COR-L47 (cell line): ENCODE data around the gene ATP11B.
A peak's percentile ranks its signal among the peaks of the same experiment; 100 is the strongest.
"Not testable (repeated sequence)": the region's sequence is repeated elsewhere in the genome, so short reads cannot be mapped to it uniquely, and the experiment has no call there.

Experiments
- DNase-seq: peaks from one replicate; lab custom pipeline; 2025; lab: John Stamatoyannopoulos, UW

ATP11B gene

GRCh38 chr3:182837855-182838454 lies 44.7 kb downstream of the ATP11B start:
- DNase-seq, result peak; percentile 37

GRCh38 chr3:182843478-182843877 lies 50.2 kb downstream of the ATP11B start:
- no peak for DNase-seq

DNA sequence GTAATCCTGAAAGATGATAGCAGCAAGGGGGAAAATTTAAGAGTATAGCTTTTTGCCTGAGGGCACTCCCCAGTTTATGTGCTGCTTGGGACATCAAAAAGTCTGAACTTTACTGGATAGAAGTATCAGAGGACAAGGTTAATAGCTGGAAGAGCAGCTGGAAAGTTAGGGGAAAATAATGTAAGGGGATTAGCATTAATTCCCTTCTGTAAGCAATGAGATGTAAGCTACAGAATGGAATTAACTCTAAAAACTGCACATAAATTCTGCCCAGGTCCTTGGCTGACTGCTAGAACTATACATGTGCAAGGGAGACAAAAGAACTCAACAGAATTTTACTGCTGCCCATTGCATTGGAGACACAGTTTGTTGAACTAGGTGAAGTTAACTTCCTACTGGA lies 55.6 kb downstream of the ATP11B start:
- DNase-seq, result no peak

GRCh38 chr3:182855076-182855475 lies 61.8 kb downstream of the ATP11B start:
- DNase-seq, result no peak

DNA sequence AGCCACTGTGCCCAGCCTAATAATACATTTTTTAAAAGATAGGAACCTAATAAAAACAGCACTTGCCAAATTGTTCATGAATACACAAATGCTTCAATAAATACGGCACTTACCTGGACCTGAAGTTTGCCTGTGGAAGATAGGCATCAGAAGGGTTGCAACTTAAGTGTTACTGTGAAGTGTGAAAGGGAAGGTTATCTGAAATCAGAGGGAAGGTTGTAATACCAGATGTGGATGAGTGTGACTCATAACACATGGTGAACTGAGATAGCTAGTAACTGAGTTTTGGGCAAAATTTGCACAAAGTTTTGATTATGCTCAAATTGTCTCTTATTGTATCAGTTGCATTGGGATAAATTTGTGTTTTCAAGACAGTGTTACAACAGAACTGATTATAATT lies 68.0 kb downstream of the ATP11B start:
- DNase-seq, result no peak

- DNase-seq, result no peak
These were observed 69.0 kb downstream of the ATP11B start for GRCh38 chr3:182862159-182862860.

DNA sequence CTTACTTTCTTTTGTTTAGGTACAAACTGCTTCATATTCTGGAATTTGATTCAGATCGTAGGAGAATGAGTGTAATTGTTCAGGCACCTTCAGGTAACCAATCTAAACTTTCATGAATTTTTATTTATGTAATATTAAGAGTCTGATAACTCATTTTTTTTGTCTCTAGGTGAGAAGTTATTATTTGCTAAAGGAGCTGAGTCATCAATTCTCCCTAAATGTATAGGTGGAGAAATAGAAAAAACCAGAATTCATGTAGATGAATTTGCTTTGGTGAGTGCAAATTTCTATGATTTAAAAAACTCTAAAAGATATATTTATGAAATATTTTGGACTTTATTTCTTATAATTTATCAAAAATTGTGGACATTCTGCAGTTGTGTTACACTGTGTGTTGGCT lies 75.8 kb downstream of the ATP11B start:
- no peak for DNase-seq

- not testable (repeated sequence) for DNase-seq
These were observed 77.6 kb downstream of the ATP11B start for GRCh38 chr3:182870917-182871316.

- DNase-seq, result no peak
These were observed 85.8 kb downstream of the ATP11B start for GRCh38 chr3:182879031-182879611.

DNA sequence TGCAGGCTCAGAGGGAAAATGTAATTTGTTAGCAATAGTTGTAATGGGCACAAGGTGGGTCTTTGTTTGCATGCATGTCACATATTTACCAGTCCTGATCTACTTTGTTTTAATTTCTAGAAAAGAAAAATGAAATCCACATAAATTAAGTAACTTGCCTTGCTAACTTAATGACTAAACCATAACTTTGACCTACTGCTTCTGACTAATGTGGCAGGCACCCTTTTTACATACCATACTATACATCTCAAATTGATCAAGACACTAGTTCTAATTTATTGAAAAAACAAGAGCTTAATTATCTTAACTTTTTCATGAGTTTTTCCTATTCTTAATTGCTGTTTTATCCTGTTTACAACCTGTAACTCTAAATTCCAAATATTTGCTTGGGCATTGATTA lies 93.2 kb downstream of the ATP11B start:
- DNase-seq, result no peak

DNA sequence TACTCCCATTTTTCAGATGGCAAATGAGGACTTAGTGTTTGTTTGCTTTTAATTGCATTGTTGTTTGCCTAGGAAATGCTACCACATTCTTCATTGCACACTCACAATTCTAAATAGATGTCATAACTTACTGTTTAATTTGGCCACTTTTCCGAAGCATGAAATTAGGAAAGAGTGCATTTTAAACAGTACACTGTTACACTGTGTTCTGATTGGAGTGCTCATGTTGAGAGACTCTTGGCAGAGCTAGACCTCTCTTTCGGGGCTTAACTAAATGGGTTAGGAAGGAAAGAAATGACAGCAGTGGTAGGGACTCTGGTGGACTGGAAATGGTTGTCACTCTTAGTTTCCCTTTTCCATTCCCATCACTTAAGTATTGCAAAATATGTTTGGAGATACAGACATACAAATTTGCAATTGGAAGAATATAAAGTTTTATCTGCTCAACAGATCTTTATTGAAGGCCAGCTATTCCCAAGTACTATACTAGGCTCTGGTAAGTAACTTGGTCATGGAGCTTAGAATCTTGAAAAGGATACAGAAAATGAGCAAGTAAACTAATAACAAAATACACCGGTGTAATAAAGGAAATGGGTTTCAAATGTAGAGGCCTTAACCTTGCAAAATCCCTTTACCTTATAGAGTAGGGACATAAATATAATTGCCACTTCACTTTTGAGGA lies 96.8 kb downstream of the ATP11B start:
- no peak for DNase-seq

GRCh38 chr3:182891364-182891763 lies 98.1 kb downstream of the ATP11B start:
- DNase-seq, result no peak

- DNase-seq, result no peak
These were observed 98.9 kb downstream of the ATP11B start for GRCh38 chr3:182892226-182892625.

DNA sequence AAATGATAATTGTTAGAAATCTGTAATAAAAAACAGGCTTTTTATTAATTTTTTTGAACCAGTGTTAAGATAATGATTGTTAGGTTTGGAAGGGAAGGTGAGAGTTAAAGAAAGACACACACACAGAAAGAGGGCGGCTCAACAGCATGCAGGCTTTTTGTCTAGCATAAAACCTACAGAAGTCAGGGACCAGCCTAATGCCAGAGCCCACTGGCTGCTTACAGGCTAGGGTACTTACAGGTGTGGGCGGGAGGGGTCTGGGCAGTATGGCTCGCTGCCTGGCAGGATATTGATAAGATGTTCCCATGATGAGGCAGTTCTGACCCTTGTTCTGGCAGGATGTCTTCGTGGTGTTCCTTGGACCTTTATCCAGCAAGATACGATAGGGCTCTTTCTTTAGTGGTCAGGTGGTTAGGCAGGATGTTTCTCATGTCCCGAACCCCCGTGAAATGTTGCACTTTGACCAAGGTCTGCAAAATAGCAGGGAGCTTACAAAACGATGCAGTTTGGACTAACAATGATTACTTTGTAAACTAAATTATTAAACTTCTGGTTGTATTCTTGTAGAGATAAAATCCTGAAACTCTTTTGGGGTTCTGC lies 102.3 kb downstream of the ATP11B start:
- DNase-seq, result no peak

DNA sequence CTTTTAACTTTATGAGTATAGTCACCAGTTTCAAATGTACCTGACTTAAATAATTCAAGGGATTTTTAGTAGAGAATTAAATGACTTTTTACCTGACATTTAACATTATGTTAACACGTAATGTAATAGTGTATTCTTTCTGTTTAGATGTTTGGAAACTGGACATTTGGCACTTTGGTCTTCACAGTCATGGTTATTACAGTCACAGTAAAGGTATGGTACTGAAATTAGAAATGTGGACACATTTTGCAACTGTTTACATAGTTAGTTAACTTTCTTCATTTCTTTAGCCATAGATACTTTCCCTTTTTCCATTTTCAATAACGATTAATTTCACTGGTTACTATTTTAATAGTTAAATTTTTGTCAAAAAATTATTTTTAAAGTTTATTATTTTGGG lies 103.2 kb downstream of the ATP11B start:
- no peak for DNase-seq

- no peak for DNase-seq
These were observed 108.9 kb downstream of the ATP11B start for GRCh38 chr3:182902236-182902635.

GRCh38 chr3:182904164-182904563 lies 110.9 kb downstream of the ATP11B start:
- DNase-seq, result no peak

- no peak for DNase-seq
These were observed 112.3 kb downstream of the ATP11B start for GRCh38 chr3:182905623-182906022.

DNA sequence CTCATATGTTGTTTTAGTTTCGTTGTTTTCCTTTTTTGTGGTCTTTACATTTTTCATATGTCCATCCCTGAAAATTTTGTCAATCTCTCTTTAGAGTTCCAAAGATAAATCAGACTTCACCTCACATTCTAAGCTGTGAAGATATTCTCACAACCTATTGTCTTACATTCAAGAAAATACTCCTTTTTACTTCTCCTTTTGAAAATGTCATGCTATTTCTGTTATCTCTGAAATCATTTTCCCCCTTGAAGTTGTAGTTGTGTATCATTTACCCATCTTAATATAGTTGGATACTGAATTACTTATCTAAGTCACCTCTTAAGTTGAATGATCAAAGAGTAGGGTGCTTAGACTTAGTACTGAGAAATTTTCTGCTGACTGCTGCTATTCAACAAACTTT lies 112.7 kb downstream of the ATP11B start:
- DNase-seq, result no peak

DNA sequence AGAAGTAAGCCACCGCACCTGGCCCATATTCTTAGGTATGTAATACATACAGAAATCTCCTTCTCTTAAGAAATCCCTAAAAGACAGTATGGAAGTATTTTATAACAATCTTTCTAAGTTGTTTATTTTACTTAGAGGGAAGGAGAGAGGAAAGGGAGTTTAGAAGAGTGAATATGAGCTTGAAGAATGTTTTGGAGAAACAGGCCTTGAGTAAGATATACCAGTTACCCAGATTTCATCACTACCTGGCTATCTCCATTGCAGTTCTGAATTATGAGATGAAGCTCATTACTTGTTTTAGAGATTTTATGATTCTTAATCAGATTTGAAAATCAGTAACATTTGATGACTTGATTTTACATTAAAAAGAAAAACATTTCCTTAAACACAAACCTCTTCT lies 115.2 kb downstream of the ATP11B start:
- DNase-seq, result no peak

DNA sequence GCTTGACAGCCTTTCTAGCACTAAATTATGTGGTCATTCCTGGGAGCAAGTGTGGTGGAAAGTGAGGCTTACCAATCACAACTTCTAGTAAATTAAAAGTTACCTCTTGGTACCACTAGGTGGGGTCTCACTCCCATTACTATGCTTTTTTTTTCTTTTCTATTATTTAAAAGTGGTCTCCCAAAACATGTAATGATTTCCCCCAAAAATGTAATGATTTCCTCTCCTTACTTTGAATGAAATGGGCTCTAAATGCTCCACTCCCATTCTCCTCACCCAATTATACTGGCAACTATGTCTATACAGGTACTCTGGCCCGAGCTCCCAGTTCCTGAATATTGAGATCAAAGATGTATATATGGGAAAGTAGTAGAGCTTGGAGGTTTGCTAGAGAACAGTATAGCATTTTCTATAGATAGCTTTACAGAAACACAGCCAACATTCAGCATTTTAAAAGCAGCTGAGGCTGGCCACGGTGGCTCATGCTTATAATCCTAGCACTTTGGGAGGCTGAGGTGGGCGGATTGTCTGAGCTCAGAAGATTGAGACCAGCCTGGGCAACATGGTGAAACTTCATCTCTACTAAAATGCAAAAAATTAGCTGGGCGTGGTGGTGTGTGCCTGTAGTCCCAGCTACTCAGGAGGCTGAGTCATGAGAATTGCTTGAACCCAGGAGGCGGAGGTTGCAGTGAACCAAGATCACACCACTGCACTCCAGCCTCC lies 116.2 kb downstream of the ATP11B start:
- peak; percentile 17 for DNase-seq
